ENCODE data around the gene TNP2.
"Not testable (repeated sequence)": the region's sequence is repeated elsewhere in the genome, so short reads cannot be mapped to it uniquely, and the experiment has no call there.

TNP2 gene

DNA sequence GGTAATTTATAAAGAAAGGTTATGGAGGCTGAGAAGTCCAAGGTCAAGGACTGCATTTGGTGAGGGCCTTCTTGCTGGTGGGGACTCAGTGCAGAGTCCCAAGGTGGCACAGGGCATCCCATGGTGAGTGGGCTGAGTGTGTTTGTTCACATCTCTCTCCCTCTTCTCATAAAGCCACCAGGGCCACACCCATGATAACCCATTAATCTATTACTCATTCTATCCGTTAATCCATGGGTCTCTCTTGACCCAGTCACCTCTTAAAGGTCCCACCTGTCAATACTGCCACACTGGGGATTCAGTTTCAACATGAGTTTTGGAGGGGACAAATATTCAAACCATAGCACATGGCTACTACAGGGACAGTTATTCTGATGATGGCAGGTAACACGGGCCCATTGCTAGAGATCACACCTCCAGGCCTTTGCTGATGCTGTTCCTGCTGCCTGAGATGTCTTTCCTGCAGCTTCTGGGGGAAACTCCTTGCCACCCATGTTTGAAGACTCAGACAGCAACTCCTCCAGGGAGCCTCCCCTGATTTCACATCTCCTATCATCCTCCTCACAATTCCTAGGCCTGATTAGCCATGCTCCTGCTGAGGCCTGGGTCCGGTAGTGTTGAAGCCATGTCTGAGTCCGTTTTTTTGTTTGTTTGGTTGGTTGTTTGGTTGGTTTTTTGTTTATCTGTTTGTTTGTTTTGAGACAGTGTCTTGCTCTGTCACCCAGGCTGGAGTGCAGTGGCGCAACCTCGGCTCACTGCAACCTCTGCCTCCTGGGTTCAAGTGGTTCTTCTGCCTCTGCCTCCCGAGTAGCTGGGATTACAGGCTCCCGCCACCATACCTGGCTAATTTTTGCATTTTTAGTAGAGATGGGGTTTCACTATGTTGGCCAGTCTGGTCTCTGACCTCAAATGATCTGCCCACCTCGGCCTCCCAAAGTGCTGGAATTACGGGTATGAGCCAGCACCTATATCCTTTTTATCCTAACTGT is 29.2 kb downstream of the TNP2 start:
- no peak for DNase-seq

DNA sequence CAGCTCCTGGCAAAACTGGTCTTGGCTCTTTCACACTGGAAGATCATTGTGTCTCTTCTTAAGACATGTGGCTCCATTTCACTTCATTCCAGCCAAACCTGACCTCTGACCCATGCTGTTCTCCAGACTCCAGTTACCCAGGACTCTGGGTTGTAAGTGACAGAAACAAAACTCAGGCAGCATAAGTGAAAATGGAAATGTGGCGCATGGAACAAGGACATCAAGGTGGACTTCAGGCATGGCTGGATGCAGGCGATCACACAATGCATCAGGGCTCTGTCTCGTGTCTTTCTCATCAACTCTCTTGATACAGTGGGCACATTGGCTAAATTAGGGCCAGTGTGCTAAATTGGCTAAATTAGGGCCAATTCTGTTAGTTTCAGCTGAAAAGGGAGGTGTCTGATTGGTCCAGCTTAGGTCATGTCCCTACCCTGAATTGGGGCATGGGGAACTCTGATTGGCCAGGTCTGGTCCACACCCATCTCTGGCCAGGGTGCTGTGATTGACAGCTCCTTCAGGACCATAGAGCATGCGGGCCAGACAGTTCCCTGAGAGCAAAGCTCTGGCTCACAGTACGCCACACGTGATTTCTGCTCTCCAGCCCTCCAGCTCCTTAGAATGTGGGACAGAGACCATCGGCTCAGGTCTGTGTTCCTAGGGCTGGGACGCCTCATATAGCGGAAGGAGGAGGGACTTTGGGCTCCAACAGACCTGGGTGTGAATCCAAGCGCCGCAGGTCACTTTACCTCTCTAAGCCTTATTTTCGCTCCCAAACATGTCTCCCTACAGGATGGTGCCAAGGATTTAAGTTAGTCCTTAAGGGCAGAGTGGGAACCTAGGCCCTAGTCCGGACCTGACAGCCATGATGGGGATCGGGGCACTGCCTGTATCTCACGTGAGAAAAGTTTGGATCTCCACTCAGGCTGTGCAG is 30.6 kb downstream of the TNP2 start:
- DNase-seq: no peak

DNA sequence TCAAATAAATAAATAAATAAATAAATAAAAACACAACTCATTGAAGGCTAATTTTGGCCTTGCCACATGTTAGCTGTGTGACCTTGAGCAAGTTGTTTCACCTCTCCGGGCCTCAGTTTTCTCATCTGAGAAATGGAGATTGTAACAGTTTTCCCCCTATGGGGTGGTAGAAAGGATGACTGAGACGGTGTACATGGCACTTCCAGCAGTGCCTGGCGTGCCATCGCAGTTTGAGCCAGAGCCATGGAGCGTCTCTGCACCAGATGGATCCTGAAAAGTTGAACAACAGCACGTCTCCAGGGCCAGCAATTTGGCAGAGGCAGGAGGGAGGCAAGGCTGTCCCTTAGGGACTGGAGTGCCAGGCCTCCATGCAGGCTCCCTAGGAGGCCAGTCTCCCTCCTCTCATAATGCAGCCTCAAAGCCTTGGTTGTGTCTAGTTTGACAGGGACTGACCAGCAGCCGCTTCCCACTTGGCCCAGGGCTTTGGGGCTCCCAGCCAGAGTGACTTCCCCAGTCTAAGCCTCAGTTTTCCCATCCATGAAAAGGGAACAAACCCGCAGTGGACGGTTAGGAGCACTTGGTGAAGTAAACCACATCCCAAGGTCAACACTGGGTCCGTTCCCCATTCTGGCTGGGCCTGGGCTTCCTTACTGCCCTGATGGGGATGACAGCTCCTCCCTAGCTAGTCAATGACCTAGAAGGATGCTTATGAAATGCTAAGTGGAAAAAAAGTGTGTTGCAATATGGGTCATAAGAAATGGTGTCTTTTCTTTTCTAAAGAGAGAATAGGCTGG is 32.5 kb downstream of the TNP2 start:
- no peak for DNase-seq

DNA sequence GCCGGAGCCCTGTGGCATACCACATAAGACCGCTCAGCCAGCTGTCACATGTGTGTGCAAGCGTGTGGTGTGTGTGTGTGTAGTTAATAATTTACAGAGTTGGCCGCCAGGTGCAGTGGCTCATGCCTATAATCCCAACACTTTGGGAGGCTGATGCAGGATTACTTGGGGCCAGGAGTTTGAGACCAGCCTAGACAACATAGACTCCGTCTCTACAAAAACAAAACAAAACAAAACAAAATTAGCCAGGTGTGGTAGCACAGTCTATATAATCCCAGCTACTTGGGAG is 33.5 kb downstream of the TNP2 start:
- no peak for DNase-seq

DNA sequence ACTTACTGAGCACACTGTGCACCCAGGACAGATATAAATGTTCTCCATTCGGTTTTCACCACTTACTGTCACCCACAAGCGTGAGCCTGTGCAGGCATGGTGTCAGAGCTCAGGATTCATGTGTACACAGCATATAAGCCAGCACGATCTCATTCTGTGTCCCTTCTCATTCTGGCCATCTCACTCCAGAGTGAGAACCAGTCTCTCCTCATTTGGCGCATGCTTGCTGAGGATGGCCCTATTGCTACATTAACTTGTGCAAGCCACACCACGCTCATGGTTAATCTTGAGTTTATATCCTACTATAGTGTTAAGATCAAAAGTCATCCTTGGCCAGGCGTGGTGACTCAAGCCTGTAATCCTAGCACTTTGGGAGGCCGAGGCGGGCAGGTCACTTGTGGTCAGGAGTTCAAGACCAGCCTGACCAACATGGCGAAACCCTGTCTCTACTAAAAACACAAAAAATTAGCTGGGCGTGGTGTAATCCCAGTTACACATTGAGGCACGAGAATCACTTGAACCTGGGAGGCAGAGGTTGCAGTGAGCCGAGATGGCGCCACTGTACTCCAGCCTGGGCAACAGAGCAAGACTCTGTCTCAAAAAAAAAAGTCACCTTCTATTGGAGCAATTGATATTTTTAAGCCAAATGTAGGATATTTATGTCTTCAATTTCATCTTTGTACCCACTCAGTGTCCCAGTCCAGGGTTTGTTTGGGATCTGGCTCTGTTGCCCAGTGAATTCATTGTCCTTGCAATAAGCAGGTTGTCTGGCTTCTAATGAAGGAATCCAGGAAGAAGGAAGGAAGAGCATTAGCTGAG is 34.0 kb downstream of the TNP2 start:
- DNase-seq: no peak

DNA sequence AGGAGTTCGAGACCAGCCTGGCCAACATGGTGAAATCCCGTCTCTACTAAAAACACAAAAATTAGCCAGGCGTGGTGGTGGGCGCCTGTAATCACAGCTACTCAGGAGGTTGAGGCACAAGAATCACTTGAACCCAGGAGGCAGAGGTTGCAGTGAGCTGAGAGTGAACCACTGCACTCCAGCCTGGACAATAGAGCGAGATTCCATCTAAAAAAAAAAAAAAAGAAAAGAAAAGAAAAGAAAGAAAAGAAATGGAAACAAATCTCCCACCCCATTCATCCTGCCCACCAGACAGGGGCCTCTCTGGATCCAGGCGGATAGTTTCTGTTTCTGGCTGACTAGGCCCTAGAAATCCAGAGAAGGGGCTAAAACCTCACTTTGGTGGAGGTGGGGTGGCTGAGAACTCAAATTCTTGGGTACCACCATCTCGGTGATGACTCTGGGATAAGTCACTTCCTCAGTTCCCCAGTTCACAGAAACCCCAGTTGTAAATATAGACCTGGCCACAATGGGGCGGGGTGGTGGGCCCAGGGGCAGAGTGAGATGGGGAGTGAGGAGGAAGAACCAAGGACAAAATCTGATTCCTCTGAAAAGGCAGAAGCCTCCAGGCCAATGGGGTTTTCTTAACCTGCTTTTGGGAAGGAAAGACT is 35.3 kb downstream of the TNP2 start:
- no peak for DNase-seq

DNA sequence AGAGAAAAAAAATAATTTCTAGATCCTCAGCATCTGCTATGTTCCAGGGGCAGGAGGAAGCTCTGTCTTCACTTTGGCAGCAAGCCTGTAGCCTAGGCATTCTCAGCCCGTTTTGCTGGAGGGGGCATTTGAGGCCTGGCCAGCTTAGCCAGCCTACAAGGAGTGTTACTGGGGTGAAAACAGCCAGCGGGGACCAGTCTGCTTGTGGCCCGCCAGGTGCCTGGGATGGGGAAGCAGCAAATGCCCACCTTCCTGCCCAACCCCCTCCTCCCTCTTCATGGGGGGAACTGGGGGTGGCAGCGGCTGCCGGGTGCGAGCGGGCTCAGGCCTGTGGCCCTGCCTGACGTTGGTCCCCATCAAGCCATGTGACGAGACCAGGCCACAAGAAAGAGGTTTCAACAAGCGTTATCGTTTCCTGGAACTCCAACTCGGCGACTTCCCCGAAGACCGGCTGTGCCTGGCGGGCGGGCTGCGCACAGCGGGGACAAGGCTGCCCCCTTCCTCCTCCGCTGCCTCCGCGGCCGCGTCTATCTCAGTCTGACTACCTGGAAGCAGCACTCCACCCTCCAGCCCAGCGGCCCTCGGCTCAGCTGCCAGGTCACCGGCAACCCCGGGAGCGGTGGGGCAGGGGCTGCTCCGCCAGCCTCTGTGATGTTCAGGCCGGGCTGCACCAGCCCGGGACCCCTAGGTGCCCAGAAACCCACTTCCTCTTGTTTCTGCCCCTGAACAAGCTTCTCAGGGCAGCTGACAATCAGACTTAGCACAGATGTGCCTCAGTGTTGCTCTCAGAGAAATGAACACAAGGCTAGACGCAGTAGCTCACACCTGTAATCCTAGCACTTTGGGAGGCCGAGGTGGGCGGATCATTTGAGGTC is 36.0 kb downstream of the TNP2 start:
- no peak for DNase-seq

DNA sequence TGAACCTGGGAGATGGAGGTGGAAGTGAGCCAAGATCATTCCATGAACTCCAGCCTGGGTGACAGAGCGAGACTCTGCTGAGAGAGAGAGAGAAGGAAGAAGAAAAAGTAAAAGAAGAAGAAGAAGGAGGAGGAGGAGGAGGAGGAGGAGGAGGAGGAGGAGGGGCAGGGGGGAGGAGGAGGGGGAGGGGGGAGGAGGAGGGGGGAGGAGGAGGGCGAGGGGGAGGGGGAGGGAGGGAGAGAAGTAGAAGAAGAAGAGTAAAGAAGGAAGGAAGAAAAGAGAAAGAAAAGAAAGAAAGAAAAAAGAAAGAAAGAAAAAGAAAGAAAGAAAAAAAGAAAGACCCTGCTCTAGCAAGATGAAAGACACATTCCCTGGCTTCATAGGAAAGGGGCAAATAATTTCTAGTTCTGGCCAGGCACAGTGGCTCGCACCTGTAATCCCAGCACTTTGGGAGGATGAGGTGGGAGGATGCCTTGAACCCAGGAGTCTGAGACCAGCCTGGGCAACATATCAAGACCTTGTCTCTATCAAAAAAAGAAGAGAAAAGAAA is 36.7 kb downstream of the TNP2 start:
- no peak for DNase-seq

DNA sequence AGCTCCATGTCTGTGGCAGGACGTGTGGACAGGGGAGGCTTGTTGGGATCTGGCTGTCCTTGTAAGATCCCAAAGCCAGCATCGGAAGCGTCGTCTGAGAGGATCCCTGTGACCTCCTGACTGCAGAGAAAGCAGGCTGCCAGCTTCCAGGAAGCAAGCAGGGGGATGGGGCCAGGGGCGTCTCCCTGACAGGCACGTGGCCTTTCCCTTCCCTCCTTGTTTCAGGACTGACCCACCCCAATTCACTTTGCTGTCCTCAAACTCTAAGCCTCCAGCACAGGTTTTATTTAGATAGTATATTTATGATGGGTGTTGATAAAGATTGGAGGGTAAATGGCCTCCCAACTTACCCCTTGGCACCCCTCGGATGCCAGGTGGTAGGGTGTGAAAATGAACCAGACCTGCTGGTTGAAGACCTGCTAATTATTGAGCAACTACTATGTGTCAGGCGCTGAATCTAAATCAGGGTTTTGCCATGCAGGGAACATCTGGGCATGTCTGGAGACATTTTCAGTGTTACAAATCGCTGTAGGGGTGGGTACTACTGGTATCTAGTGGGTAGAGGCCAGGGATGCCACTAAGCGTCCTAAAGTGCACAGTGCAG is 37.7 kb downstream of the TNP2 start:
- no peak for DNase-seq

DNA sequence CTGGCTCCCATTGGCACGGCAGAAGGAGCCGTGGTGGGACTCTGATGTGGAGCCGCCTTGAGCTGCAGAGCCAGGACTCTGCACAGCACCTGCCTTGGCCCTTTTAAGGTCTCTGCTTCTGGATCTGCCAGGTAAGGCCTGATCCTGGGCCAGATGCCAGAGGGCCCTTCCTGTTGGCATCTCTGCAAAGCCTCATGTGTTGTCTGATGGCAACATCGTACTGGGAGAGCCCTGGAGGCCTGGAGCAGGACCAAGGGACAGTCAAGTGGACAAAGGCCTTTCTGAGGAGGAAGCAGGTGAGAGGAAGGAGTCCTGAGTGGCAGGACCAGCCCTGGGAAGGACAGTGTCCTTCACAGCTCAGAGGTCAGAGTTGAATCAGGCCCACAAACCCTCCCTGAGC is 39.2 kb downstream of the TNP2 start:
- DNase-seq: no peak

DNA sequence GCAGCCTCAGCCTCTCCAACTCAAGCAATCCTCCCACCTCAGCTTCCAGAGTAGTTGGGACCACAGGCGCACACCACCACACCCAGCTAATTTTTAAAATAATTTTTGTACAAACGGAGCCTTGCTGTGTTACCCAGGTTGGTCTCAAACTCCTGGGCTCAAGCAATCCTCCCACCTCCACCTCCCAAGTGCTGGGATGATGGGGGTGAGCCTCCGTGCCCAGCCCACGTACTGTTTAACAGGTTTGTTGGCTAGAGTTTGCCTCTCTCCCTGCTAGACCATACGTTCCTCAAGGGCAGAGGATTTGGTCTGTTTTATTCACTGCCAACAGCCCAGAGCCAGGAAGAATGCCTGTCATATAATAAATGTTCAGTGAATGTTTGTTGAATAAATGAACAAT is 39.7 kb downstream of the TNP2 start:
- no peak for DNase-seq

DNA sequence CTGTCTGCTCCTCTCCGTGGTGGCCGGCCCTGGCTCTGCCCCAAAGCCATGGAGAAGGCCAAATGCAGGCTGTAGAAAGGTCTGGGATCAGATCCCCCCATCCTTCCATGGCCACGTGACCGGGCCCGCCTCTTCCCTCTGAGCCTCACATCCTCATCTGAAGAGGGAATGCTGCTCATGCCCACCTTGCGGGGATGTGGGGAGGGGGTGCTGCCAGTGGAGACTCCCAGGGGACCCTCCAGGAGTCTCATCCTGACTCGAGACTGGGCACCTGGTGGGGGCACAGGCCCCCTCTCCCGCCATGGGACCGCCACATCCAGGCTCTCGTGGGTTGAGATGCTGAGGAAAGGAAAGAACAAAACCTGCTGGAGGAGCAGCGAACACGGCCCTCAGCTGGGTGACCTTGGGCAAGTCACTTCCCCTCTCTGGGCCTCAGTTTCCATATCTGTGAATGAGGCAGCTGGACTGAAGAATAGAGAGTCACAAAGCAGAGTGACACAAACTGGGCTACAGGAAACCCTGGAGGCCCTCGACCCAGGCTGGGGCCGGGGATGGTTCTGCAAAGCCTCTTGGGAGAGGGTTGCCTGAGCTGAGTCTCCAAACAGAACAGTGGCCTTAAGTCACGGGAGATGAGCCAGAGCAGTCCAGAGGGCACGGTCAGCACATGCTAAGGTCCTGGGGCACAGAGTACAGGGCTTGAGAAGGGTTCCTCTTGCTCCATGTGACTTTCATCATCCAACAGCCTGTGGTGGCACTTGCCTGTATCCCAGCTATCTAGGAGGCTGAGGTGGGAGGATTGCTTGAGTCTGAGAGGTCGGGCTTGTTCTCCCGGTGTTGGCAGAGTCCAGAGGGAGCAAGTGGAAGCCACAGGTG is 43.2 kb downstream of the TNP2 start:
- DNase-seq: no peak

DNA sequence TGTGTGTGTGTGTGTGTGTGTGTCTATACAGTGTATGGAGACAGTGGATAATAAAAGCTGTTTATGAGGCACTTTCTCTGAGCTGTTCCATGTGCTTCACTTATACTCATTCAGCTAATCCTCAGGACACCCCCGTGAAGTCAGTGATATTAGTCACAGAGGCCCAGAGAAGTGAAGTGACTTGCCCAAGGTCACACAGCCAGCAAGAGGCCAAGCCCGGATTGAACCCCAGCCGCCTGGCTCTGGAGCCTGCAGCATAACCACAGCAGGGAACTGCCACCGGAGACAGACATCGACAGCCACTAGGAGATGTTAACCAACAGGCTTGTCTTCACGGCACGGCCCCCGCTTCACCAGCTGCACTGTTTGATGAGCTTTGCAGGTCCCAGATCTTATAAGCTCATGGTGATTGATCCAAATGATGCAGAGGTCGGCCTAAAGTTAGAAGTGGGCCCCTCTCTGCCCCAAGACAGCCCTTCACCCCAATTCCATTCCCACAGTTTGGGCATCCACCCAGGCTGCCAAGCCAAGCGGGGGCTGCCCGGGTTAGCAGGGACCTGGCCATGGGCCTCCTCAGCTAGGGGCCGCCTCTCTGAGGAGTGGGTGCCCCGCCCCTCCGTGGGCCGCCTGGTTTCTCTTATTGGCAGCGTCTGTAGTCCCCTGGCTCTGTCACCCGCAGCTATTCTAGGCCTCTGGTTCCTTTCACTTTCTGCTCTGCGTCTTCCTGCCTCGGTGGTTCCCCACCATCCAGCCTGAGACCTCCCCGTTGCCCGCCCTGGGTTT is 44.0 kb downstream of the TNP2 start:
- DNase-seq: no peak

DNA sequence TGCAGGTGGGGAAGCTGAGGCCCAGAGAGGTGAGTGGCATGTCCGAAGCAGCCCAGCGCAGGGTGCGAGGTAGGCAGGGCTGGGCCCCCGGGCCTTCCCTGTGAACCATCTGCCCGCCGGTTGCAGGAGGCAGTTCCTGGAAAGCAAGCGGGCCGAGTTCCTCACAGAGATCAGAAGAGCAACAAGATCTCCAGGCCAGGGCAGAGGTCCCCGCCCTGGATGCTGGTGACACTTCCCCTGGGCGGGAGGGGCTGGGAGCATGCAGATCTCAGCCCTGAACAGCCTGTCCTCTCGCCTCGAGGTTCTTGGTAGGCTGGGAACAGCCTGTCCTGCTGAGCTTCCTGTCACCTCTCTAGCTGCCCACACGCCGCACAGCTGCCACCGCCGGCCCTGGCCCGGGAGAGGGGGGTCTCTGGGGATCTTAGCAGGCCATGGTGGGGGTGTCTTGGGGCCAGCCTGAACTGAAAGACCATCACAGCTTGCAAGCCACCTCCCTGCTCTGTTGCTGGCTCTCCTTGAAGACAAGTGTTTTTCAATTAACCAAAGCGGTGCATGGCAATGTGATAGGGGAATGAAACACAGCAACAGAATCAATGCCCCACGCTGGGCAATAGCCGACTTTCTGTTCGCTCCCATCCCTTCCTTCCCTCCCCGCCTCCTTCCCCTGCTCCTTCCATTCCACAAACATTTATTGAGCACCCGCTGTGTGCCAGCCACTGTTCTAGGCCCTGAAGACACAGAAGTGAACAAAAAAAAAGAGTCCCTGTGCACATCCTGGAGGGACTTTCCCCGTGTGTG is 44.8 kb downstream of the TNP2 start:
- peak; percentile 53 for DNase-seq

DNA sequence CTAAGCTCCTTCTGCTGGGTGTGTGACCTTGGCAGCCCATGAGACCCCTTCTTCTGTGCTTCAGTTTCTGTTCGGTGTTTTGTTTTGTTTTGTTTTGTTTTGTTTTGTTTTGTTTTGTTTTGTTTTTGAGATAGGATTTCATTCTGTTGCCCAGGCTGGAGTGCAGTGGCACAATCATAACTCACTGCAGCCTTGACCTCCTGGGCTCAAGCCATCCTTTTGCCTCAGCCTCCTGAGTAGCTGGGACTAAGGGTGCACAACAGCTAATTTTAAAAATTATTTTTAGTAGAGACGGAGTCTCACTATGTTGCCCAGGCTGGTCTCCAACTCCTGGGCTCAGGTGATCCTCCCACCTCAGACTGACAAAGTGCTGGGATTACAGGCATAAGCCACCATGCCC is 48.6 kb downstream of the TNP2 start:
- DNase-seq: not testable (repeated sequence)

DNA sequence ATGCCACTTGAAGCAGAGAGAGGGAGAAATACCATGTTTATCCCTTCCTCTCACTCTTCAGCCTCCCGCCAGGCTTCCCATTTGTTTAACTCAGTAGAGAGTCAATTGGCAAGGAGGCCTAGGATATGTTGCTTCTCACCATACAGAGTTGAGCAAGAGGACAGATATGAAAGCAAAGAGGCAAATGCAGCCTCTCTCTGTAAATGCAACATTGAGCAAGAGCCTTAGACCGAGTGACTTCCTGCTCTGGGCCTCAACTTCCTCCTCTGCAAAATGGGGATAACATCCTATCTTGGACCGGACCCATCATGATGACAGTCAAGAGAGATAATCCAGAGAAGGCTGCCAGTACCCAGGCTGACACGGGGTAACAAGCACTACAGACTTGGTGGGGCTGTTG is 49.9 kb downstream of the TNP2 start:
- no peak for DNase-seq

DNA sequence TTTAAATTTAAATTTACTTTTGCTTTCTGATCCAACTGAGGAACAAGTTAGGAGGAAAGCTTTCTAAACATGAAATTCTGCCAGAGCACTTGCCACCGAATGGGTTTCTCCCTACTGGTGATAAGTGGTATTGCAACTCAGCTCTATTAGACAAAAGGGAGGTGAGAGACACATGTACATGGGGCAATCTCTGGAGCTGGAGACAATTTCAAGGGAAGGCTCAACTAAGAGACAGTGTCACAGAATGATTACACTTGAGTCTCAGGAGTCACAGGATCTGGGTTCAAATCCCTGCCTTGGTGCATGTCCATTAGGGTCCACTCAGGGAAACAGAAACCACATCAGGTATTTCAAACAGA is 50.5 kb downstream of the TNP2 start:
- DNase-seq: no peak
